ENCODE results near the gene RPL13A.

- no peak for TF ChIP-seq EZH2 (IDR thresholded peaks at IDR 0.05; ENCODE audit: borderline replicate concordance, low read length)
- TF ChIP-seq CTCF (conservative IDR thresholded peaks at IDR 0.05 in 1 of 2, IDR thresholded peaks at IDR 0.05 in 1 of 2; ENCODE audit: extremely low read depth in 1 of 2, insufficient read depth in 1 of 2, low read depth in 1 of 2, low read length in 2 of 2): no peak
Observed at GRCh38 chr19:49534632-49535385, 47.4 kb downstream of the RPL13A start.

Measured in mammary epithelial cell (primary cell).